HepG2 (cell line): ENCODE results near the gene CPM. TPM values are rescaled to one million over a fixed set of nuclear protein-coding genes. Genes with fewer than 3 reads are reported as not detected.

ENCODE experiments used
- ATAC-seq: fragments of 200-7000 bp; cut with Tn5 transposase; 3 replicates; pipeline ENCODE4 v1.9.1; 2020; ENCODE audit warnings: mild to moderate bottlenecking, moderate library complexity
- BruUV-seq: library from RNA; stranded (reverse); fragments of 400-500 nt; replicated peaks from 2 replicates; lab custom pipeline; 2021; lab: Mats Ljungman, UMichigan
- CTCF ChIA-PET: fragments of 300-600 bp; formaldehyde crosslinking; extraction: SDS; loops from one replicate; lab custom pipeline; 2021; ENCODE audit warnings: low total read pairs, inconsistent platforms, low intra/inter-chr PET ratio; lab: Yijun Ruan, JAX
- POLR2A ChIA-PET: fragments of 350-600 bp; sonication (Branson Sonifier 250); formaldehyde crosslinking; loops from one replicate; lab custom pipeline; 2020; ENCODE audit warnings: antibody characterized with exemption, inconsistent platforms; lab: Yijun Ruan, JAX
- DNase-seq: peaks from one replicate; pipeline ENCODE4 v3.0.0-alpha.2; 2015; ENCODE audit warnings: low spot score
- FAIRE-seq: peaks from 3 replicates; lab custom pipeline; 2011; peaks lifted over from hg19 to GRCh38; lab: Jason Lieb, UNC
- H2AFZ ChIP-seq: one replicate; pipeline ENCODE4 v1.6.1; 2011; ENCODE audit warnings: low read length, inconsistent platforms
- H3K27ac ChIP-seq: fragments of 300-600 bp; 3 replicates; pipeline ENCODE4 v1.8.0; 2011; ENCODE audit warnings: mixed run types, mild to moderate bottlenecking, mixed read lengths, low read length, inconsistent platforms; ENCODE audit not compliant: insufficient read depth; ENCODE audit errors: extremely low read length
- H3K27me3 ChIP-seq, 2 experiments: fragments of 200-600 bp in 1 of 2; 2 replicates in 1 of 2; 3 replicates in 1 of 2; pipeline versions ENCODE4 v1.6.0 to v1.8.0; 2011; ENCODE audit warnings: low read length in 2 of 2, mild to moderate bottlenecking in 2 of 2, moderate library complexity in 2 of 2, inconsistent platforms in 1 of 2; ENCODE audit not compliant: insufficient read depth in 2 of 2, control insufficient read depth in 1 of 2
- H3K36me3 ChIP-seq, 2 experiments: fragments of 200-600 bp in 1 of 2; replicated peaks in 1 of 2; 2 replicates in 1 of 2; 3 replicates in 1 of 2; pipeline versions ENCODE4 v1.5.1 to v1.8.0; 2011; ENCODE audit warnings: low read length in 2 of 2, inconsistent platforms in 1 of 2; ENCODE audit not compliant: insufficient read depth in 2 of 2, control insufficient read depth in 1 of 2
- H3K4me1 ChIP-seq: 2 replicates; pipeline ENCODE4 v1.5.1; 2012; ENCODE audit warnings: low read length, inconsistent platforms; ENCODE audit not compliant: insufficient read depth
- H3K4me2 ChIP-seq: 2 replicates; pipeline ENCODE4 v1.6.0; 2011; ENCODE audit warnings: low read depth, low read length, inconsistent platforms
- H3K4me3 ChIP-seq, 3 experiments: fragments of 200-600 bp in 1 of 3; sonication (generic), shearing (Covaris generic) in 1 of 3; replicated peaks in 1 of 3; 2 replicates each; pipeline ENCODE4 v1.5.1; 2011 to 2016; ENCODE audit warnings: low read length in 3 of 3, inconsistent platforms in 2 of 3, low read depth in 2 of 3, mild to moderate bottlenecking in 2 of 3, control low read depth in 1 of 3, mixed read lengths in 1 of 3; ENCODE audit not compliant: insufficient read depth in 1 of 3
- H3K79me2 ChIP-seq: one replicate; pipeline ENCODE4 v1.6.1; 2011; ENCODE audit warnings: low read length, inconsistent platforms; ENCODE audit not compliant: insufficient read depth
- H3K9ac ChIP-seq: 2 replicates; pipeline ENCODE4 v1.6.0; 2011; ENCODE audit warnings: mild to moderate bottlenecking, low read depth, low read length, inconsistent platforms; ENCODE audit not compliant: insufficient read depth
- H3K9me3 ChIP-seq: 2 replicates; pipeline ENCODE4 v1.5.1; 2012; ENCODE audit warnings: mild to moderate bottlenecking, low read length
- H4K20me1 ChIP-seq: 2 replicates; pipeline ENCODE4 v1.6.0; 2011; ENCODE audit warnings: inconsistent platforms, mild to moderate bottlenecking, low read length, moderate library complexity; ENCODE audit not compliant: insufficient read depth
- FOXO4 ChIP-seq: sonication (generic); formaldehyde crosslinking; conservative IDR thresholded peaks from 2 replicates; pipeline ENCODE4 v1.8.1; 2023; ENCODE audit warnings: missing genetic modification reagents
- MIER2 ChIP-seq: IDR thresholded peaks from 2 replicates; pipeline ENCODE4 v1.6.1; 2016; ENCODE audit warnings: missing biosample characterization, missing genetic modification reagents
- NFE2L1 ChIP-seq: sonication (generic); formaldehyde crosslinking; IDR thresholded peaks from 2 replicates; pipeline ENCODE4 v1.4.0; 2020; ENCODE audit warnings: missing genetic modification reagents, mild to moderate bottlenecking, borderline replicate concordance
- NR2F1 ChIP-seq, 2 experiments: fragments of 450-650 bp in 1 of 2; formaldehyde crosslinking in 1 of 2; IDR thresholded peaks; 2 replicates each; pipeline versions ENCODE4 v1.5.0 to v1.6.1; 2016 to 2020; ENCODE audit warnings: mild to moderate bottlenecking in 1 of 2, missing compliant biosample characterization in 1 of 2, missing genetic modification reagents in 1 of 2, moderate library complexity in 1 of 2
- NR2F6 ChIP-seq, 2 experiments: IDR thresholded peaks; 2 replicates each; pipeline ENCODE4 v1.6.1; 2016; ENCODE audit warnings: antibody characterized with exemption in 1 of 2, mild to moderate bottlenecking in 1 of 2
- POLR2A ChIP-seq, 2 experiments: IDR thresholded peaks; 2 replicates each; pipeline ENCODE4 v1.6.1; 2011; ENCODE audit warnings: low read depth in 2 of 2, low read length in 2 of 2, mild to moderate bottlenecking in 1 of 2, moderate library complexity in 1 of 2; ENCODE audit not compliant: insufficient read depth in 1 of 2
- POLR2AphosphoS5 ChIP-seq: IDR thresholded peaks from 2 replicates; pipeline ENCODE4 v1.6.1; 2012; ENCODE audit warnings: low read depth, low read length
- POLR2G ChIP-seq: fragments of 200-400 bp; formaldehyde crosslinking; IDR thresholded peaks from 2 replicates; pipeline ENCODE4 v1.6.1; 2018; ENCODE audit warnings: mild to moderate bottlenecking, low read depth, low read length, moderate library complexity
- RBFOX2 ChIP-seq: fragments of 200-400 bp; formaldehyde crosslinking; IDR thresholded peaks from 2 replicates; pipeline ENCODE4 v1.6.1; 2017; ENCODE audit warnings: low read depth, mild to moderate bottlenecking, low read length
- RBM22 ChIP-seq: fragments of 200-400 bp; formaldehyde crosslinking; optimal IDR thresholded peaks from 2 replicates; pipeline ENCODE3; 2017; ENCODE audit warnings: mild to moderate bottlenecking, low read length, moderate library complexity
- SP140L ChIP-seq: sonication (generic); formaldehyde crosslinking; IDR thresholded peaks from 2 replicates; pipeline ENCODE4 v1.4.0; 2020; ENCODE audit warnings: missing genetic modification reagents, borderline replicate concordance
- TSC22D2 ChIP-seq: sonication (generic); formaldehyde crosslinking; IDR thresholded peaks from 2 replicates; pipeline ENCODE4 v1.5.1; 2020; ENCODE audit warnings: missing genetic modification reagents, mild to moderate bottlenecking, borderline replicate concordance
- ZNF251 ChIP-seq: sonication (generic); formaldehyde crosslinking; IDR thresholded peaks from 2 replicates; pipeline ENCODE4 v1.9.0; 2021; ENCODE audit warnings: mild to moderate bottlenecking, missing genetic modification reagents
- ZNF281 ChIP-seq: sonication (generic); formaldehyde crosslinking; IDR thresholded peaks from 2 replicates; pipeline ENCODE4 v1.4.0; 2020; ENCODE audit warnings: missing genetic modification reagents, borderline replicate concordance
- ZNF546 ChIP-seq: sonication (generic); formaldehyde crosslinking; conservative IDR thresholded peaks from 2 replicates; pipeline ENCODE4 v1.8.1; 2023; ENCODE audit warnings: mild to moderate bottlenecking, missing genetic modification reagents
- WGBS: methylation state at CpG from one replicate; pipeline ENCODE4 v1.1.6; 2017; ENCODE audit warnings: low lambda C conversion rate; 5-methylcytosine and 5-hydroxymethylcytosine counted together
- in situ Hi-C: cut with HindIII; loops from 2 replicates; pipeline ENCODE4 v1.10.0; 2017; ENCODE audit warnings: low pct_unique_long_range_greater_than_20kb; ENCODE audit not compliant: extremely low pct_ligation_motif_present
- intact Hi-C: fragments of 100-400 bp; cut with micrococcal nuclease; formaldehyde crosslinking; loops from one replicate; pipeline ENCODE4 v1.10.0; 2022; ENCODE audit not compliant: unreplicated experiment
- polyA plus RNA-seq, 8 experiments: library from polyadenylated mRNA; depleted of rRNA in 3 of 8; stranded (reverse) in 7 of 8; unstranded in 1 of 8; fragments of >200 nt; fragmentation: Illumina TruSeq in 4 of 8; extraction: Trizol in 4 of 8; gene quantifications; 2 replicates each; pipeline versions ENCODE4 v1.2.1 to v1.2.3, GENCODE V29; 2011 to 2016; ENCODE audit warnings: low read depth in 4 of 8, missing spikeins in 1 of 8, mixed read lengths in 1 of 8; ENCODE audit not compliant: insufficient read depth in 1 of 8
- total RNA-seq, 5 experiments: library from RNA; depleted of rRNA; stranded (reverse); fragments of >200 nt; fragmentation: Illumina TruSeq; extraction: Trizol; gene quantifications; 2 replicates each; pipeline ENCODE4 v1.2.3, GENCODE V29; 2016; ENCODE audit warnings: low read depth in 1 of 5

CPM gene
- total and polyA plus RNA-seq, 2 of the 13 experiments (the other 11 are each of a cell fraction or from before 2014, with no cell fraction given) = not detected

- Histone ChIP-seq H3K36me3 (peaks cover 23 to 73% of the 10 kb centered on the region in 2 experiments), H3K9ac (no peak overlapping the region), H3K4me1 (peaks cover 9% of the 10 kb centered on the region; the same call in 1 of the 2 replicates), H3K9me3 (no peaks in the 10 kb centered on the region), H3K27ac (no peak overlapping the region), H3K79me2 (peaks cover 15% of the 10 kb centered on the region), H3K4me3 (no peak overlapping the region), H2AFZ (no peak overlapping the region), H3K4me2 (no peak overlapping the region), H4K20me1 (peaks cover 52% of the 10 kb centered on the region), H3K27me3 (no peaks in the 10 kb centered on the region)
- no peak for TF ChIP-seq MIER2
- TF ChIP-seq NFE2L1 (CRISPR knock-in tag) = no peak
- TF ChIP-seq ZNF281 (CRISPR knock-in tag) = peak; percentile 47; the same call in 1 of the 2 replicates
- TF ChIP-seq TSC22D2 (CRISPR knock-in tag) = no peak
- no peak for TF ChIP-seq ZNF251 (CRISPR knock-in tag)
- TF ChIP-seq RBFOX2 = peak; percentile 58; the same call in 1 of the 2 replicates
- peak; percentile 96 for TF ChIP-seq RBM22
- TF ChIP-seq NR2F6 (IDR thresholded peaks at IDR 0.05) = 0 out of 2 replicates have a peak, but pooled peaks have one; percentile 15
- TF ChIP-seq NR2F6 (CRISPR knock-in tag; IDR thresholded peaks at IDR 0.05) = no peak
- TF ChIP-seq POLR2G = peak; percentile 49; the same call in 1 of the 2 replicates
- no peak for TF ChIP-seq ZNF546 (CRISPR knock-in tag)
- TF ChIP-seq SP140L (CRISPR knock-in tag) = no peak
- 0 out of 2 replicates have a peak, but pooled peaks have one; percentile 45 for TF ChIP-seq POLR2AphosphoS5
- TF ChIP-seq FOXO4 (CRISPR knock-in tag) = 0 out of 2 replicates have a peak, but pooled peaks have one; percentile 13
- TF ChIP-seq POLR2A (IDR thresholded peaks at IDR 0.05; ENCODE audit: insufficient read depth in 1 of 2, low read depth in 2 of 2, low read length in 2 of 2) = peak in 1 of 2 experiments; percentile 27; a peak in 1 of 4 replicates
- no peak for TF ChIP-seq NR2F1 (CRISPR knock-in tag; IDR thresholded peaks at IDR 0.05)
- intact Hi-C loops (no loop called here), in situ Hi-C loops (no loop called here)
- DNase-seq (no peak), ATAC-seq (peak; percentile 21), FAIRE-seq (no peak)
- POLR2A ChIA-PET = no interaction called here
- BruUV-seq = no TSS peak
- 90% methylated on average over 10 of the region's 10 CpGs for WGBS
- CTCF ChIA-PET = no interaction called here
These were observed 97.5 kb downstream of the CPM start for GRCh38 chr12:68835333-68835908.
